GM23338 (cell line): ENCODE data around the gene DCLK1.

Experiments used
- CREB1 ChIP-seq: fragments of 250-450 bp; sonication (Bioruptor Pico); IDR thresholded peaks from 2 replicates; pipeline ENCODE4 v1.5.0; 2020; ENCODE audit warnings: low read depth, mild to moderate bottlenecking, moderate library complexity
- ETS1 ChIP-seq: IDR thresholded peaks from 2 replicates; pipeline ENCODE4 v1.6.1; 2016; ENCODE audit warnings: antibody characterized with exemption
- EZH2 ChIP-seq: fragments of 200-600 bp; sonication (generic); IDR thresholded peaks from one replicate; pipeline ENCODE4 v1.8.0; 2017; ENCODE audit warnings: antibody characterized with exemption, mild to moderate bottlenecking, low read depth; ENCODE audit not compliant: unreplicated experiment
- EZH2phosphoT487 ChIP-seq: fragments of 200-600 bp; sonication (generic); IDR thresholded peaks from one replicate; pipeline ENCODE4 v1.8.1; 2018; ENCODE audit warnings: antibody characterized with exemption; ENCODE audit not compliant: unreplicated experiment
- JUNB ChIP-seq: IDR thresholded peaks from one replicate; pipeline ENCODE4 v1.6.1; 2016; ENCODE audit warnings: antibody characterized with exemption; ENCODE audit not compliant: unreplicated experiment
- NANOG ChIP-seq: IDR thresholded peaks from 2 replicates; pipeline ENCODE4 v1.6.1; 2016; ENCODE audit warnings: antibody characterized with exemption, borderline replicate concordance
- POLR2AphosphoS5 ChIP-seq: IDR thresholded peaks from 2 replicates; pipeline ENCODE4 v1.6.1; 2016; ENCODE audit warnings: antibody characterized with exemption, low read depth
- STAT1 ChIP-seq: IDR thresholded peaks from one replicate; pipeline ENCODE4 v1.6.1; 2016; ENCODE audit warnings: antibody characterized with exemption; ENCODE audit not compliant: unreplicated experiment
- TF ChIP-seq, protein P1 (sequence below), 2 experiments: fragments of 200-600 bp in 1 of 2; sonication (generic) in 1 of 2; conservative IDR thresholded peaks; 2 replicates each; pipeline versions ENCODE4 v1.5.1 to v1.6.1; 2016 to 2017; ENCODE audit warnings: antibody characterized with exemption in 2 of 2, low read depth in 2 of 2, mild to moderate bottlenecking in 2 of 2, moderate library complexity in 1 of 2
- TF ChIP-seq, protein P2 (sequence below): IDR thresholded peaks from one replicate; pipeline ENCODE4 v1.6.1; 2018; ENCODE audit warnings: antibody characterized with exemption; ENCODE audit not compliant: unreplicated experiment

GRCh38 chr13:35835989-35836388, 295.2 kb downstream of the DCLK1 start:
- TF ChIP-seq EZH2 (no peak), NANOG (no peak), POLR2AphosphoS5 (no peak), EZH2phosphoT487 (no peak), JUNB (no peak), STAT1 (no peak), CREB1 (CRISPR knock-in tag) (no peak), ETS1 (no peak)
- TF ChIP-seq, protein P1, sequence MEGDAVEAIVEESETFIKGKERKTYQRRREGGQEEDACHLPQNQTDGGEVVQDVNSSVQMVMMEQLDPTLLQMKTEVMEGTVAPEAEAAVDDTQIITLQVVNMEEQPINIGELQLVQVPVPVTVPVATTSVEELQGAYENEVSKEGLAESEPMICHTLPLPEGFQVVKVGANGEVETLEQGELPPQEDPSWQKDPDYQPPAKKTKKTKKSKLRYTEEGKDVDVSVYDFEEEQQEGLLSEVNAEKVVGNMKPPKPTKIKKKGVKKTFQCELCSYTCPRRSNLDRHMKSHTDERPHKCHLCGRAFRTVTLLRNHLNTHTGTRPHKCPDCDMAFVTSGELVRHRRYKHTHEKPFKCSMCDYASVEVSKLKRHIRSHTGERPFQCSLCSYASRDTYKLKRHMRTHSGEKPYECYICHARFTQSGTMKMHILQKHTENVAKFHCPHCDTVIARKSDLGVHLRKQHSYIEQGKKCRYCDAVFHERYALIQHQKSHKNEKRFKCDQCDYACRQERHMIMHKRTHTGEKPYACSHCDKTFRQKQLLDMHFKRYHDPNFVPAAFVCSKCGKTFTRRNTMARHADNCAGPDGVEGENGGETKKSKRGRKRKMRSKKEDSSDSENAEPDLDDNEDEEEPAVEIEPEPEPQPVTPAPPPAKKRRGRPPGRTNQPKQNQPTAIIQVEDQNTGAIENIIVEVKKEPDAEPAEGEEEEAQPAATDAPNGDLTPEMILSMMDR (conservative IDR thresholded peaks at IDR 0.05; ENCODE audit: low read depth in 2 of 2), result no peak
- TF ChIP-seq, protein P2, sequence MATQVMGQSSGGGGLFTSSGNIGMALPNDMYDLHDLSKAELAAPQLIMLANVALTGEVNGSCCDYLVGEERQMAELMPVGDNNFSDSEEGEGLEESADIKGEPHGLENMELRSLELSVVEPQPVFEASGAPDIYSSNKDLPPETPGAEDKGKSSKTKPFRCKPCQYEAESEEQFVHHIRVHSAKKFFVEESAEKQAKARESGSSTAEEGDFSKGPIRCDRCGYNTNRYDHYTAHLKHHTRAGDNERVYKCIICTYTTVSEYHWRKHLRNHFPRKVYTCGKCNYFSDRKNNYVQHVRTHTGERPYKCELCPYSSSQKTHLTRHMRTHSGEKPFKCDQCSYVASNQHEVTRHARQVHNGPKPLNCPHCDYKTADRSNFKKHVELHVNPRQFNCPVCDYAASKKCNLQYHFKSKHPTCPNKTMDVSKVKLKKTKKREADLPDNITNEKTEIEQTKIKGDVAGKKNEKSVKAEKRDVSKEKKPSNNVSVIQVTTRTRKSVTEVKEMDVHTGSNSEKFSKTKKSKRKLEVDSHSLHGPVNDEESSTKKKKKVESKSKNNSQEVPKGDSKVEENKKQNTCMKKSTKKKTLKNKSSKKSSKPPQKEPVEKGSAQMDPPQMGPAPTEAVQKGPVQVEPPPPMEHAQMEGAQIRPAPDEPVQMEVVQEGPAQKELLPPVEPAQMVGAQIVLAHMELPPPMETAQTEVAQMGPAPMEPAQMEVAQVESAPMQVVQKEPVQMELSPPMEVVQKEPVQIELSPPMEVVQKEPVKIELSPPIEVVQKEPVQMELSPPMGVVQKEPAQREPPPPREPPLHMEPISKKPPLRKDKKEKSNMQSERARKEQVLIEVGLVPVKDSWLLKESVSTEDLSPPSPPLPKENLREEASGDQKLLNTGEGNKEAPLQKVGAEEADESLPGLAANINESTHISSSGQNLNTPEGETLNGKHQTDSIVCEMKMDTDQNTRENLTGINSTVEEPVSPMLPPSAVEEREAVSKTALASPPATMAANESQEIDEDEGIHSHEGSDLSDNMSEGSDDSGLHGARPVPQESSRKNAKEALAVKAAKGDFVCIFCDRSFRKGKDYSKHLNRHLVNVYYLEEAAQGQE, result no peak
